GM20000 (cell line): ENCODE data around the gene RPS6KC1.
"Not testable (repeated sequence)": the region's sequence is repeated elsewhere in the genome, so short reads cannot be mapped to it uniquely, and the experiment has no call there.

Experiments used
- DNase-seq: peaks from one replicate; pipeline ENCODE4 v3.0.0; 2012; ENCODE audit warnings: low spot score
- TF ChIP-seq, protein P1 (sequence below): IDR thresholded peaks from 2 replicates; pipeline ENCODE4 v1.5.1; 2012; ENCODE audit warnings: mild to moderate bottlenecking, control low read depth; ENCODE audit errors: extremely low read depth, missing control alignments

The RPS6KC1 gene

GRCh38 chr1:213183036-213183672, 132.1 kb downstream of the RPS6KC1 start:
- TF ChIP-seq, protein P1, sequence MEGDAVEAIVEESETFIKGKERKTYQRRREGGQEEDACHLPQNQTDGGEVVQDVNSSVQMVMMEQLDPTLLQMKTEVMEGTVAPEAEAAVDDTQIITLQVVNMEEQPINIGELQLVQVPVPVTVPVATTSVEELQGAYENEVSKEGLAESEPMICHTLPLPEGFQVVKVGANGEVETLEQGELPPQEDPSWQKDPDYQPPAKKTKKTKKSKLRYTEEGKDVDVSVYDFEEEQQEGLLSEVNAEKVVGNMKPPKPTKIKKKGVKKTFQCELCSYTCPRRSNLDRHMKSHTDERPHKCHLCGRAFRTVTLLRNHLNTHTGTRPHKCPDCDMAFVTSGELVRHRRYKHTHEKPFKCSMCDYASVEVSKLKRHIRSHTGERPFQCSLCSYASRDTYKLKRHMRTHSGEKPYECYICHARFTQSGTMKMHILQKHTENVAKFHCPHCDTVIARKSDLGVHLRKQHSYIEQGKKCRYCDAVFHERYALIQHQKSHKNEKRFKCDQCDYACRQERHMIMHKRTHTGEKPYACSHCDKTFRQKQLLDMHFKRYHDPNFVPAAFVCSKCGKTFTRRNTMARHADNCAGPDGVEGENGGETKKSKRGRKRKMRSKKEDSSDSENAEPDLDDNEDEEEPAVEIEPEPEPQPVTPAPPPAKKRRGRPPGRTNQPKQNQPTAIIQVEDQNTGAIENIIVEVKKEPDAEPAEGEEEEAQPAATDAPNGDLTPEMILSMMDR = no peak
- DNase-seq = no peak

DNA sequence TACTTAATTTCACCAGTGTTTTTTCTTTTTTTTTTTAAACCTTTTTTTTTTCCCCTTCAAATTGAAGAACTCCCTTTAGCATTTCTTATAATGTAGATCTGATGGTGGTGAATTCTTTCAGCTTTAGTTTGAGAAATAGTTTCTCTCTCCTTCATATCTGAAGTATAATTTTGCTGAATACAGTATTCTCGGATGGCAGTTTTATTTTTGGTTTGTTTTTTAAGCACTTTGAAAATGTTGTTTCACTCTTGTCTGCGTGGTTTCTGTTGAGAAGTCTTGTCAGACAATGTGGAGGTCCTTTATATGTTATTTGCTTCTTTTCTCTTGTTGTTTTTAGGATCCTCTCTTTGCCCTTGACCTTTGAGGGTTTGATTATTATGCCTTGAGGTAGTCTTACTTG, 135.1 kb downstream of the RPS6KC1 start:
- no peak for DNase-seq
- TF ChIP-seq, protein P1 = no peak

DNA sequence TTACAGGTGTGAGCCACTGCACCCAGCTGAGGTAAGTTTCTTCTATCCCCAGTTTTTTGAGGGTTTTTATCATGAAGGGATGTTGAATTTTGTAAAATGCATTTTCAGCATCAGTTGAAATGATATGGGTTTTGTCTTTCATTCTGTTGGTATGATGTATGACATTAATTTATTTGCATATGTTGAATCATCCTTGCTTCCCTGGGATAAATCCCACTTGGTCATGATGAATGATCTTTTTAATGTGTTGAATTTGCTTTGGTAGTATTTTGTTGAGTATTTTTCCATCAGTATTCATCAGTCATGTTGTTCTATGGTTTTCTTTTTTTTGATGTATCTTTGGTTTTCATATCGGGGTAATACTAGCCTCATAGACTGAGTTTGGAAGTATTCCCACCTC, 141.0 kb downstream of the RPS6KC1 start:
- TF ChIP-seq, protein P1 = no peak
- DNase-seq = no peak

DNA sequence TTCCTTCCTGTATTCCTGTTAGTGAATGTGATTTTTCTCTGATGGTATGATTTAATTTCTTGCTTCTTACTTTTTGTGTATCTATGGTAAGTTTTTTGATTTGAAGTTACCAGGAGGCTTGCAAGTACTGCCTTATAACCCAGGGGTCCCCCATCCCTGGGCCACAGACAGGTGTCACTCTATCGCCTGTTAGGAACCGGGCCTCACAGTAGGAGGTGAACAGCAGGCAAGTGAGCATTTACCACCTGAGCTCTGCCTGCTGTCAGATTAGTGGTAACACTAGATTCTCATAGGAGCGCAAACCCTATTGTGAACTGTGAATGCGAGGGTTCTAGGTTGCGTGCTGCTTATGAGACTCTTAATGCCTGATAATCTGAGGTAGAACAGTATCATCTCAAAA, 143.3 kb downstream of the RPS6KC1 start:
- TF ChIP-seq, protein P1 = no peak
- no peak for DNase-seq

GRCh38 chr1:213194855-213195254, 143.8 kb downstream of the RPS6KC1 start:
- DNase-seq = no peak
- TF ChIP-seq, protein P1 = no peak

DNA sequence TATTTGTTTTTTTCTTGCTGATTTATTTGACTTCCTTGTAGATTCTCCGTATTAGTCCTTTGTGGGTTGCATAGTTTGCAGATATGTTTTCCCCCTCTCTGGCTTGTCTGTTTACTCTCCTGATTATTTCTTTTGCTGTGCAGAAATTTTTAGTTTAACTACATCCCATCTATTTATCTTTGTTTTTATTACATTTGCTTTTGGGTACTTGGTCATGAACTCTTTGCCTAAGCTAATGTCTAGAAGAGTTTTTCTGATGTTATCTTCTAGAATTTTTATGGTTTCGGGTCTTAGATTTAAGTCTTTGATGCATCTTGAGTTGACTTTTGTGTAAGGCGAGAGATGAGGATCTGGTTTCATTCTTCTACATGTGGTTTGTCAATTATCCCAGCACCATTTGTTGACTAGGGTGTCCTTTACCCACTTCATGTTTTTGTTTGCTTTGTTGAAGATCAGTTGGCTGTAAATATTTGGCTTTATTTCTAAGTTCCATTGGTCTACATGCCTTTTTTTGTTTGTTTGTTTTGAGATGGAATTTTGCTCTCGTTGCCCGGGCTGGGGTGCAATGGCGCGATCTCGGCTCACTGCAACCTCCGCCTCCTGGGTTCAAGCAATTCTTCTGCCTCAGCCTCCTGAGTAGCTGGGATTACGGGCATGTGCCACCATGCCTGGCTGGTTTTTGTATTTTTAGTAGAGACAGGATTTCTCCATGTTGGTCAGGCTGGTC, 145.4 kb downstream of the RPS6KC1 start:
- DNase-seq = not testable (repeated sequence)

GRCh38 chr1:213200630-213201029, 149.6 kb downstream of the RPS6KC1 start:
- DNase-seq = no peak
- TF ChIP-seq, protein P1 = no peak
